CD4-positive, alpha-beta memory T cell (primary cell): Measurements from ENCODE around the gene LRCOL1. TPM values are rescaled to one million over a fixed set of nuclear protein-coding genes. Genes with fewer than 3 reads are reported as not detected.
"Not testable (repeated sequence)": the region's sequence is repeated elsewhere in the genome, so short reads cannot be mapped to it uniquely, and the experiment has no call there.

Experiments
- CTCF ChIA-PET: fragments of 350-600 bp; sonication (Branson Sonifier 250); formaldehyde crosslinking; loops from one replicate; lab custom pipeline; 2021; ENCODE audit warnings: inconsistent platforms; ENCODE audit not compliant: partially characterized antibody; lab: Charles Lee
- POLR2A ChIA-PET: fragments of 350-600 bp; sonication (Branson Sonifier 250); formaldehyde crosslinking; loops from one replicate; lab custom pipeline; 2021; ENCODE audit not compliant: partially characterized antibody; lab: Charles Lee
- DNase-seq, 5 donors: peaks; one replicate each; pipeline versions ENCODE4 v3.0.0 to v3.0.0-alpha.2; 2020 to 2022; ENCODE audit warnings: mixed read lengths in 1 of 5
- H3K27ac ChIP-seq: one replicate; pipeline ENCODE4 v1.7.0; 2013; ENCODE audit warnings: low read depth, low read length
- H3K27me3 ChIP-seq: 2 replicates; pipeline ENCODE4 v1.7.0; 2013; ENCODE audit warnings: mild to moderate bottlenecking, low read length, moderate library complexity; ENCODE audit not compliant: insufficient read depth
- H3K36me3 ChIP-seq: 2 replicates; pipeline ENCODE4 v1.7.0; 2013; ENCODE audit warnings: mild to moderate bottlenecking, low read length, moderate library complexity; ENCODE audit not compliant: insufficient read depth
- H3K4me1 ChIP-seq: 2 replicates; pipeline ENCODE4 v1.7.0; 2013; ENCODE audit warnings: mild to moderate bottlenecking, low read length, moderate library complexity; ENCODE audit not compliant: insufficient read depth
- H3K4me3 ChIP-seq, 2 donors: one replicate each; pipeline ENCODE4 v1.7.0; 2013; ENCODE audit warnings: low read length in 2 of 2, mild to moderate bottlenecking in 1 of 2
- H3K9me3 ChIP-seq, 2 donors: one replicate each; pipeline ENCODE4 v1.7.0; 2013; ENCODE audit warnings: low read length in 2 of 2, control low read depth in 1 of 2; ENCODE audit not compliant: control insufficient read depth in 1 of 2
- H3K27ac Mint-ChIP-seq, 7 donors: one replicate each; pipeline ENCODE4 v1.8.0; 2020 to 2021; ENCODE audit warnings: mixed read lengths in 7 of 7, mild to moderate bottlenecking in 6 of 7, inconsistent platforms in 3 of 7, moderate library complexity in 3 of 7
- H3K27me3 Mint-ChIP-seq, 2 donors: one replicate each; pipeline ENCODE4 v1.8.0; 2020 to 2021; ENCODE audit warnings: mixed read lengths in 2 of 2
- H3K36me3 Mint-ChIP-seq, 2 donors: one replicate each; pipeline ENCODE4 v1.8.0; 2020 to 2021; ENCODE audit warnings: mixed read lengths in 2 of 2, inconsistent platforms in 1 of 2, mild to moderate bottlenecking in 1 of 2
- H3K4me1 Mint-ChIP-seq, 4 donors: one replicate each; pipeline ENCODE4 v1.8.0; 2020 to 2021; ENCODE audit warnings: mixed read lengths in 4 of 4, mild to moderate bottlenecking in 1 of 4
- H3K4me3 Mint-ChIP-seq, 8 donors: one replicate each; pipeline ENCODE4 v1.8.0; 2020 to 2021; ENCODE audit warnings: mixed read lengths in 8 of 8, mild to moderate bottlenecking in 7 of 8, moderate library complexity in 6 of 8, inconsistent platforms in 3 of 8
- H3K9me3 Mint-ChIP-seq, 8 donors: one replicate each; pipeline ENCODE4 v1.8.0; 2020 to 2021; ENCODE audit warnings: mixed read lengths in 8 of 8, mild to moderate bottlenecking in 5 of 8, inconsistent platforms in 3 of 8, moderate library complexity in 1 of 8
- intact Hi-C: fragments of 100-400 bp; cut with micrococcal nuclease; formaldehyde crosslinking; loops from one replicate; pipeline ENCODE4 v1.15.1; 2023
- polyA plus RNA-seq, 2 donors: library from polyadenylated mRNA; unstranded; fragments of 300-500 nt; fragmentation: Illumina TruSeq; gene quantifications; one replicate each; pipeline ENCODE4 v1.2.3, GENCODE V29; 2021
- total RNA-seq, 2 experiments: library from RNA; stranded (reverse); gene quantifications; one replicate each; pipeline ENCODE4 v1.2.3, GENCODE V29; 2021

The LRCOL1 gene
- total and polyA plus RNA-seq, 4 experiments from 2014 or later: not detected

DNA sequence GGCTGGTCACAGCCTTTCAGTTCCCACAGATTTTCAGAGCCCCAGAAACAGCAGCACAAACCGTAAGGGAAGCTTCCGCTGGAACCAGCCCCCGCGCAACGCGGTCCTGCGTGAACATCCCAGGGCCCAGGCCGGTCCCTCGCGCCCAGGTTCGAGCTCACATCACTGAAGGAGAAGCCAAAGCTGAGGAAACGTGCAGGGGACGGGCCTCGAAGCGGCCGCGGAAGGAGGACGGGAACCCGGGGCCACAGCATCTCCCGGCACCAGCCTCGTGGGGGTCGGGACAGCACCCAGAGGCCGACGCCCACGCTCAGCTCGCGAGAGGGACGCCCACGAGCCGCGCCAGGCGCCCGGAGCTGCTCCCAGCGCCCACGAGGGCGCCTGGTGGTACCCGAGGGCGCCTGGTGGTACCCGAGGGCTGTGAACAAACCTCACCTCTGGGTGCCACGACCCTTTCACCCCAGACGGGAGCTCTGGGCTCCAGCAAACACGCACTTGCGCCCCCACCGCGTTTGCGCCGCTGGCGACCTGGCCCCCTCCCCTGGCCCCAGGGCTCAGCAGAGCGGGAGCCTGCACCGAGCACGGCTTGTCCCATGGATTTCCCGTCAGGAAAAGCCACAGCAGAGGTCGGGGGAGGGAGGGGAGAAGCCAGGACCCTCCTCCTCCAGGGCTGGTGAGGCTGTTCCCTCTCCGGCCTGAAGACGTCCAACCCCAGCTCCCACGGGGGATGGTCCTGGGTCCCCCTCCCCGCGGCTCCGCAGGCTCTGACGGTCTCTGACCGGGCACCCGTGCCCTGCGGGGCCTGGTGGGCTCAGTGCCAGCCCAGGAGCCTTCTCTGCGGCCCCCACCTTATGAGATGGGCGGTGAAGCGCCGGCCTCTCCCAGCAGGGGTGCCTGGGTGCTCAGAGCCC, 6.9 kb downstream of the LRCOL1 start:
- H3K27ac Mint-ChIP-seq: no peak overlapping the region
- intact Hi-C loops: no loop called here
- H3K36me3 ChIP-seq: no peaks in the 10 kb centered on the region
- H3K27me3 Mint-ChIP-seq: peaks cover 23 to 37% of the 10 kb centered on the region in 2 donors
- H3K27ac ChIP-seq: no peak overlapping the region
- DNase-seq: no peak
- peaks cover 0 to 6% (median 0%) of the 10 kb centered on the region in 8 donors for H3K9me3 Mint-ChIP-seq
- H3K36me3 Mint-ChIP-seq: no peaks in the 10 kb centered on the region
- CTCF ChIA-PET: no interaction called here
- POLR2A ChIA-PET: no interaction called here
- H3K4me1 Mint-ChIP-seq: peaks cover 5 to 28% (median 21%) of the 10 kb centered on the region in 4 donors
- peaks cover 4% of the 10 kb centered on the region for H3K4me1 ChIP-seq
- H3K4me3 ChIP-seq: no peak overlapping the region
- H3K4me3 Mint-ChIP-seq: peak overlapping the region in 1 of 8 donors; percentile 25
- peaks cover 5% of the 10 kb centered on the region for H3K27me3 ChIP-seq
- H3K9me3 ChIP-seq: no peaks in the 10 kb centered on the region

DNA sequence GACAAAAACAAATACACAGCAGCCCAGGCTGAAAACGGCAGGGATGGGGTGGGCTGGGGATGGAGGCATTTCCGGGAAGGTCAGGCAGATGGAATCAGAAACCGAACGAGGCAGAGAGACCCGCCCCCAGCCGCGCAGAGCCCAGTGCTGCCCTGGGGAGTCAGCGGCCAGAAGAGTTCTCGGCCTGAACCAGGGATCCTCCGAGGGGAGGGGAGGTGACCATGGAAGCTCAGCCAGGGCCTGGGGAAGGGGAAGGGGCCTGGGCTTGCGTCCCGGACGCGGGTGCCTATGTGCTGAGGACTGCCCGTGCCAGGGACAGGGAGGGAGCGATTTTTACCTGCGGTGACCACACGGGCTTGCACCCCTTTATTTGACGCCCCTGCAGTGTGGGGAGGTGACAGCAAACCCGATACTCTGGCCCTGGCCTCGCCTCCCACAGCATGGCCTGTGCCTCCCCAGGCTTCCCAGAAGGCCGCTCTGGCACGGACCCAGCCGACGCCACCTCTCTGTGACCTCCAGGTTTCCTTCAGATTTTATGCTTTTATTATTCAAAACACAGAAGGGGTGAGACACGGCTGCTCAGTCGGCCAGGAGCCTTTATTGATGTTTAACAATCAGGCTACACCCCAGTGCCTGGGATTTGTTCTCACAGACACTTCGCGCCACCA, 7.7 kb downstream of the LRCOL1 start:
- CTCF ChIA-PET: no interaction called here
- peak overlapping the region in 1 of 8 donors; percentile 25 for H3K4me3 Mint-ChIP-seq

DNA sequence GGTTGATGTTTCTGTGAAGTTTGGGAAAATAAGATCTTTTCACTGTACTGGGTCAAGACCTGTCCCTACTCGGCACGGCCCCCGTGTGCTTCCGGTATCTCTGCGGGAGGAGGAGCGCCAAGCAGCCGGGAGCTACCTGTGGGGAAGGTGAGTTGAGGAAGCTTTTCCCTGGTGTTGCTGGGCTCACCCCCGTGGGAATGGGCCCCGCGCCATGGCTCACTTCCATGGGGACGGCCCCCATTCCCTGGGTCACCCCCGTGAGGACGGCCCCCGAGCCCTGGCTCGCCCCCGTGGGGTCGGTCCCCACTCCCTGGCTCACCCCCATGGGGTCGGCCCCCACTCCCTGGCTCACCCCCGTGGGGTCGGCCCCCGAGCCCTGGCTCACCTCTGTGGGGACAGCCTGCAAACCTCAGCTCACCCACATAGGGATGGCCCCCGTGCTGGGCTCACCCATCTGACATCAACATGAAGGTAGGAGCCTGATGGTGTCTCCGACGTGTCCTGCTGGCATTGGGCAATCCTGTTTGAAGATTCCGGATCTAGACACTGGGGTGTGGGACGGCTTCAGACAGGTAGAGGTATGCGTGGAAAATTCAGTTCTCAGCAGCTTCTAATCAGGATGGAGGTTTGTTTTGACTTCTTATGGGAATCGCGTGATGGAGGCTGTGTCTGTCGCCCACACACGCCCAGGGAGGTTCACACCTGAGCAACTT, 9.1 kb downstream of the LRCOL1 start:
- Histone ChIP-seq H3K36me3 (no peaks in the 10 kb centered on the region), H3K4me3 (peak overlapping the region in 1 of 2 donors; percentile 10), H3K4me1 (peaks cover 11% of the 10 kb centered on the region), H3K27me3 (peaks cover 5% of the 10 kb centered on the region), H3K9me3 (no peaks in the 10 kb centered on the region), H3K27ac (no peak overlapping the region)
- Mint-ChIP-seq H3K4me1 (peaks cover 11 to 37% (median 28%) of the 10 kb centered on the region in 4 donors), H3K4me3 (peak overlapping the region; percentile 74 to 90 (median 84)), H3K36me3 (no peaks in the 10 kb centered on the region), H3K9me3 (peaks cover 0 to 8% (median 0%) of the 10 kb centered on the region in 8 donors), H3K27me3 (peaks cover 24 to 34% of the 10 kb centered on the region in 2 donors), H3K27ac (peak overlapping the region in 3 of 7 donors; percentile 42 to 57 (median 46))
- POLR2A ChIA-PET: no interaction called here
- no peak for DNase-seq
- CTCF ChIA-PET: interaction anchor here (1.0 to 1.5 kb wide), 2 partner anchors 8 to 13 kb away, joined by 3 to 5 read pairs; partner anchors contain the start of gene LRCOL1
- intact Hi-C loops: loop anchor here (2.0 kb wide), 1 partner anchor 13 kb away; no protein-coding TSS in a partner anchor

More for the DNA sequence above, 7.7 kb downstream of the LRCOL1 start:
- H3K4me1 ChIP-seq: peaks cover 5% of the 10 kb centered on the region
- POLR2A ChIA-PET: no interaction called here
- intact Hi-C loops: no loop called here
- H3K27ac ChIP-seq: no peak overlapping the region
- H3K27ac Mint-ChIP-seq: no peak overlapping the region
- H3K4me3 ChIP-seq: no peak overlapping the region
- H3K9me3 Mint-ChIP-seq: peaks cover 0 to 7% (median 0%) of the 10 kb centered on the region in 8 donors
- H3K27me3 ChIP-seq: peaks cover 5% of the 10 kb centered on the region
- no peak for DNase-seq
- peaks cover 5 to 30% (median 22%) of the 10 kb centered on the region in 4 donors for H3K4me1 Mint-ChIP-seq
- no peaks in the 10 kb centered on the region for H3K36me3 Mint-ChIP-seq
- H3K27me3 Mint-ChIP-seq: peaks cover 22 to 33% of the 10 kb centered on the region in 2 donors
- no peaks in the 10 kb centered on the region for H3K36me3 ChIP-seq
- H3K9me3 ChIP-seq: no peaks in the 10 kb centered on the region

DNA sequence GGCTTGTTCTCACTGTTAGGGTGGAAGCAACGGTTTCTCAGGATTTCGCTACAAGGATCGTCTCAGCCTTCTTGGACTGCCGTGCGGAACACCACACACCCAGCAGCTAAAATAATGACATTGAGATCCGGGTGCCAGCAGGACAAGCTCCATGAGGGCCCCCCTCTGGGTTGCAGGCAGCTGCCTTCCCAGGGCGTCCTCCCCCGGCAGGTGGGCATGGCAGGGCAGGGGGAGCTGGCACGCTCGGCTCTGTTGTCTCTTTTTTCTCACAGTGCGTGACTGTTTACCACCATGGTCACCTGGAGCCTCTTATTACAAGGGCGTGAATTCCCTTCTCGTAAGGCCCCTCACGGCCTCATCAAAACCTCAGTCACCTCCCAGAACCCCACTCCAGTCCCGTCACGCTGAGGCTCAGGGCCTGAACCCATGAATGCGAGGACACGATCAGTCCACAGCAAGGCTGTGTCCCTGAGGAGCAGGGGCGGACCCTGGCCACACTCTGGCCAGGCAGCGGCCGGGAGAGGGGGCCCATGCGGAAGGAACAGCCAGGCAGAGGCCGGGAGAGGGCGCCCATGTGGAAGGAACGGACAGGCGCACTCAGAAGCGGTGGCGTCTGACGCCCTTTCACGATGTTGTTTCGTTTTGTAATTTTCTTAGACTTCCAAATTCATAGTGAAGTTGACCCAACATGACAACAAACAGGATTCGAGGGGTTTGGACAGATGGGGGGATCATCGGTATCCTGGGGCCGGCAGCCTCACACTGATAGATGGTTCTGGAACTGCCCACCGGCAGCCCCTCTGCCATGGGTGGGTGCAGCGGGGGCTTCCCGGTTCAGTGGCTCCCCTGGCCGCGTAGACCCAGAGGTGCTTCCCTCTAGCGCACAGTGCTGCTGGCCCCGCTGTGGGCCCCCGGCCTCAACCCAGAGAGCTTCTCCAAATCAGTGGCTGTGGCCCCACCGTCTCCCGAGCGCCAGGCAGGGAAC, 10.0 kb downstream of the LRCOL1 start:
- H3K4me3 ChIP-seq: peak overlapping the region in 1 of 2 donors; percentile 10
- peaks cover 23 to 34% of the 10 kb centered on the region in 2 donors for H3K27me3 Mint-ChIP-seq
- peak overlapping the region in 4 of 7 donors; percentile 43 to 62 (median 52) for H3K27ac Mint-ChIP-seq

DNA sequence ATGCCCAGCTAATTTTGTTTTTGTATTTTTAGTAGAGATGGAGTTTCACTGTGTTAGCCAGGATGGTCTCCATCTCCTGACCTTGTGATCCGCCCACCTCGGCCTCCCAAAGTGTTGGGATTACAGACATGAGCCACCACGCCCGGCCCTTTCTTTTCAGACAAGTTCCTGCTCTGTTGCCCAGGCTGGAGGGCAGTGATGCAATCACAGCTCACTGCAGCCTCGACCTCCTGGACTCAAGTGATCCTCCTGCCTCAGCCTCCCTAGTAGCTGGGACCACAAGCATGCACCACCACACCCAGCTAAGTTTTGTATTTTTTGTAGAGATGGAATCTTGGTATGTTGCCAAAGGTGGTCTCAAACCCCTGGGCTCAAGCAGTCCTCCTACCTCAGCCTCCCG, 10.9 kb downstream of the LRCOL1 start:
- peaks cover 17 to 34% of the 10 kb centered on the region in 2 donors for H3K27me3 Mint-ChIP-seq
- H3K36me3 Mint-ChIP-seq, POLR2A ChIA-PET, H3K27ac ChIP-seq, intact Hi-C loops, H3K27me3 ChIP-seq, H3K4me3 ChIP-seq, H3K36me3 ChIP-seq, H3K9me3 Mint-ChIP-seq, H3K9me3 ChIP-seq, DNase-seq: not testable (repeated sequence)
- H3K27ac Mint-ChIP-seq: peak overlapping the region in 3 of 7 donors; percentile 17 to 77 (median 43)
- H3K4me3 Mint-ChIP-seq: peak overlapping the region; percentile 63 to 90 (median 77)
- peaks cover 11% of the 10 kb centered on the region for H3K4me1 ChIP-seq
- CTCF ChIA-PET: interaction anchor here (1.8 kb wide), 1 partner anchor 15 kb away, joined by 6 read pairs; no protein-coding TSS in a partner anchor
- peaks cover 11 to 37% (median 28%) of the 10 kb centered on the region in 4 donors for H3K4me1 Mint-ChIP-seq

More for the DNA sequence above, 10.0 kb downstream of the LRCOL1 start:
- intact Hi-C loops: loop anchor here (2.0 kb wide), 1 partner anchor 14 kb away; no protein-coding TSS in a partner anchor
- POLR2A ChIA-PET: no interaction called here
- H3K27me3 ChIP-seq: peaks cover 5% of the 10 kb centered on the region
- H3K36me3 ChIP-seq: no peaks in the 10 kb centered on the region
- Mint-ChIP-seq H3K4me3 (peak overlapping the region; percentile 74 to 90 (median 84)), H3K36me3 (no peaks in the 10 kb centered on the region), H3K4me1 (peaks cover 11 to 37% (median 28%) of the 10 kb centered on the region in 4 donors), H3K9me3 (peaks cover 0 to 8% (median 0%) of the 10 kb centered on the region in 8 donors)
- peaks cover 11% of the 10 kb centered on the region for H3K4me1 ChIP-seq
- no peak overlapping the region for H3K27ac ChIP-seq
- CTCF ChIA-PET: interaction anchor here (1.0 to 1.8 kb wide), 3 partner anchors 9 to 15 kb away, joined by 3 to 6 read pairs (median 5); partner anchors contain the start of gene LRCOL1
- peak in 4 of 5 donors; percentile 26 to 36 (median 31) for DNase-seq
- H3K9me3 ChIP-seq: no peaks in the 10 kb centered on the region
